Measurements from ENCODE around the gene PIEZO2.

DNA sequence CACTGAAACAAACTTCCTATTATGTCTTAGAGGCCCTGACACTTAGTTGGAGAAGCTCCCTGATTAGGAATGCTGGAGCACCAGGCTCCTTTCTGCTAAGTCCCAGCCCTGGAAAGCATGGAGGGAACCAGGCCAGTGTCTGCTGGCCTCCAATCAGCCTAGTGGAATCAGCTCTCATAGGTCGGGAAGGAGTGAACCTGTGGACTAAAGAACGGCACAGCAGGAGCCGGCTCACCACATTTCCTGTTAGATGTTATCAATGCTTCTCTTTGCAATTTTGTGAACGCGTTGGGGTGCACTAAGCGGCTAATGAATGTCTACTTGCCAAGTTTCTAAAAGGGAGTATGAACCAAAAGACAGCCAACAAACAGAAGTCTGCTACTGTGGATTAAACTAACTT lies 326.9 kb downstream of the PIEZO2 start:
- TF ChIP-seq EZH2 (IDR thresholded peaks at IDR 0.05) (no peak), POLR2AphosphoS5 (IDR thresholded peaks at IDR 0.05; ENCODE audit: borderline replicate concordance, low read depth, low read length) (no peak; the same call in 1 of the 2 replicates), FOXP2 (optimal IDR thresholded peaks at IDR 0.05; ENCODE audit: control extremely low read depth, extremely low read length, insufficient read depth) (no peak)

Measured in SK-N-MC (cell line).